Progenitor cell of endocrine pancreas (in vitro differentiated cells): ENCODE results near the gene SPIRE1. TPM values are rescaled to one million over a fixed set of nuclear protein-coding genes. Genes with fewer than 3 reads are reported as not detected.

ENCODE experiments used
- DNase-seq: peaks from one replicate; pipeline ENCODE4 v3.0.0; 2021; ENCODE audit warnings: low spot score; ENCODE audit not compliant: unreplicated experiment
- H3K27ac Mint-ChIP-seq: 2 replicates; pipeline ENCODE4 v1.8.0; 2021; ENCODE audit warnings: mild to moderate bottlenecking, moderate library complexity, mixed read lengths
- H3K27me3 Mint-ChIP-seq: 2 replicates; pipeline ENCODE4 v1.8.0; 2021; ENCODE audit warnings: mixed read lengths
- H3K36me3 Mint-ChIP-seq: 2 replicates; pipeline ENCODE4 v1.8.0; 2022; ENCODE audit warnings: mixed read lengths; ENCODE audit not compliant: insufficient read depth
- H3K4me1 Mint-ChIP-seq: 2 replicates; pipeline ENCODE4 v1.8.0; 2021; ENCODE audit warnings: low read depth, mixed read lengths
- H3K4me3 Mint-ChIP-seq: 2 replicates; pipeline ENCODE4 v1.8.0; 2021; ENCODE audit warnings: low read depth, mild to moderate bottlenecking, moderate library complexity, mixed read lengths
- H3K9me3 Mint-ChIP-seq: 2 replicates; pipeline ENCODE4 v1.8.0; 2021; ENCODE audit warnings: low read depth, mixed read lengths
- CTCF ChIP-seq: fragments of 200-600 bp; sonication (generic); IDR thresholded peaks from one replicate; pipeline ENCODE4 v1.5.0; 2021; ENCODE audit warnings: antibody characterized with exemption, mild to moderate bottlenecking; ENCODE audit not compliant: unreplicated experiment
- total RNA-seq: library from RNA; stranded (reverse); gene quantifications from 2 replicates; pipeline ENCODE4 v1.2.1, GENCODE V29; 2021

Gene SPIRE1
- total RNA-seq, 1 donor from 2014 or later = 24.6 TPM

- Mint-ChIP-seq H3K27ac (no peak overlapping the region), H3K4me3 (no peak overlapping the region), H3K9me3 (no peaks in the 10 kb centered on the region), H3K4me1 (no peaks in the 10 kb centered on the region), H3K27me3 (no peaks in the 10 kb centered on the region), H3K36me3 (no peaks in the 10 kb centered on the region)
- TF ChIP-seq CTCF = no peak
- DNase-seq = no peak
These were observed 178.4 kb downstream of the SPIRE1 start for GRCh38 chr18:12479536-12479935.

DNA sequence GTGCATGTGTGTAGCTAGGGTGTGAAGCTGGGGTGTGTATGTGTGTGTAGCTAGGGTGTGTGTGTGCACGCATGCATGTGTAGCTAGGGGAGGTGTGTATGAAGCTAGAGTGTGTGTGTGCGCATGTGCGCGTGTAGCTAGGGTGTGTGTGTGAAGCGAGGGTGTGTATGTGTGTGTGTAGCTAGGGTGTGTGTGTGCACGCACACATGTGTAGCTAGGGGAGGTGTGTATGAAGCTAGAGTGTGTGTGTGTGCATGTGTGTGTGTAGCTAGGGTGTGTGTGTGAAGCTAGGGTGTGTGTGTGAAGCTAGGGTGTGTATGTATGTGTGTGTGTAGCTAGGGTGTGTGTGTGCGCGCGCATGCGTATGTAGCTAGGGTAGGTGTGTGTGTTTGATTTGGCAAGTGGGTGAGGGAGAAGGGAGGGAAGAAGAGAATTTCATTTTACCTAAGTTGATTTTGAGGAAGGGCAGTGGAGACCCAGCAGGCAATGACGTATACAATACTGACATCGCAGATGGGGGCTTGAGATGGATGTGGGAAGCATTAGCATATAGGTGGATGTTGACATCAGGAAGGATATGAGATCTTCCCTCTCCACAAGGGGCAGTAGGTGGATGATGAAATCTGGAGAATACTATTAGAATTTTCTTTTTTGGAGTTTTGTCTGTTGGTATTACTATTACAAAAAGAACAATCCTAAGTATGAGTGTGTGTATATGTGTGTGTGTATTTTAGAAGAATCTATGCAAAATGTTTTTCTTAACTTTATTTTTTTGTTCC is 179.4 kb downstream of the SPIRE1 start:
- Mint-ChIP-seq H3K9me3 (no peaks in the 10 kb centered on the region), H3K27me3 (no peaks in the 10 kb centered on the region), H3K4me1 (no peaks in the 10 kb centered on the region), H3K36me3 (no peaks in the 10 kb centered on the region), H3K4me3 (no peak overlapping the region), H3K27ac (no peak overlapping the region)
- DNase-seq = no peak
- TF ChIP-seq CTCF = peak; percentile 10

DNA sequence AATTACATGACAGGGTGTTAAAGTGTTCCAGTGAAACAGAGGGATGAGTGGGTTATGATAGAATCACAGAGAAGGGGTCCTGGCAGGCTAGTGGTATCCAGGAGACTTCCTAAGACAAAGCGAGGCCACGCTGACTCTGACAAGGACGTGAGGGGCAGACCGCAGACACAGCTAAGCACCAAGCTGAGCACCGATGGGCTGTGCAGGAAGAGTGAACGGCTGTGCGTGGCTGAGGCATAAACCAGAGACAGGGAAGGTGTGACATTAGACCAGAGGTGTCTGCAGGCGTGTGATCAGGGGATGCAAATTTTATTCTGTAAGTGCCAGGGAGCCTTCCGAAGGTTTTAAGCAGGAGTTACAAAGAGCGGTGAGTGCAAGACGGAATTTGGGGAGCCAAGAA is 180.3 kb downstream of the SPIRE1 start:
- H3K36me3 Mint-ChIP-seq = no peaks in the 10 kb centered on the region
- H3K4me3 Mint-ChIP-seq = no peak overlapping the region
- H3K9me3 Mint-ChIP-seq = no peaks in the 10 kb centered on the region
- H3K27ac Mint-ChIP-seq = no peak overlapping the region
- DNase-seq = no peak
- no peaks in the 10 kb centered on the region for H3K4me1 Mint-ChIP-seq
- H3K27me3 Mint-ChIP-seq = no peaks in the 10 kb centered on the region
- TF ChIP-seq CTCF = no peak

- no peaks in the 10 kb centered on the region for H3K4me1 Mint-ChIP-seq
- no peaks in the 10 kb centered on the region for H3K36me3 Mint-ChIP-seq
- TF ChIP-seq CTCF = no peak
- H3K4me3 Mint-ChIP-seq = no peak overlapping the region
- H3K27me3 Mint-ChIP-seq = no peaks in the 10 kb centered on the region
- no peak overlapping the region for H3K27ac Mint-ChIP-seq
- no peaks in the 10 kb centered on the region for H3K9me3 Mint-ChIP-seq
- no peak for DNase-seq
These were observed 181.0 kb downstream of the SPIRE1 start for GRCh38 chr18:12476955-12477354.

DNA sequence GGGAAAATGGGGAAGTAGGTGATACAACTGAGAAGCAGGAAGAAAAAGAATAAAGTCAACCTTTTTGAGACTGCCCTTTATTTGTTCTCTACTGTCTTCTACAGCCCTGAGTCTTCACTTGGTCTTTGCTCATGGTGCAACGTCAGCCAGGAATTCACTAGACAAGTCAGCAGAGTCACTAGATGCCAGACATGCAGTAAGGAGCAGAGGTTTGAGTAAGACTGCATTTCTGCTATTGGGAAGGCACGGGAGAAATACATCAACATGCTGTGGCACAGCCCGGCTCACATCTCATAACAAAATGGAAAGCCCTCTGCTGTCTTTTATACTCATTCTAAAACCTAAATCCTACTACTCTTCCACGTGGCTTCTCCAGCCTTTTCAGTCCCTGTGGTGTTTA is 183.0 kb downstream of the SPIRE1 start:
- TF ChIP-seq CTCF = no peak
- no peaks in the 10 kb centered on the region for H3K36me3 Mint-ChIP-seq
- H3K27me3 Mint-ChIP-seq = no peaks in the 10 kb centered on the region
- DNase-seq = no peak
- no peaks in the 10 kb centered on the region for H3K9me3 Mint-ChIP-seq
- H3K27ac Mint-ChIP-seq = no peak overlapping the region
- no peak overlapping the region for H3K4me3 Mint-ChIP-seq
- no peaks in the 10 kb centered on the region for H3K4me1 Mint-ChIP-seq
